GM23248 (cell line): ENCODE data around the gene HAL. TPM values are rescaled to one million over a fixed set of nuclear protein-coding genes. Genes with fewer than 3 reads are reported as not detected.

Experiments used
- DNase-seq: peaks from one replicate; pipeline ENCODE4 v3.0.0-alpha.2; 2015
- H2AFZ ChIP-seq: fragments of 200-600 bp; sonication (generic); 2 replicates; pipeline ENCODE4 v1.6.1; 2016; ENCODE audit warnings: antibody characterized with exemption
- H3F3A ChIP-seq: fragments of 200-600 bp; sonication (generic); 2 replicates; pipeline ENCODE4 v1.6.1; 2016; ENCODE audit warnings: mild to moderate bottlenecking, antibody characterized with exemption, mixed run types; ENCODE audit not compliant: insufficient read depth
- H3K27ac ChIP-seq: fragments of 200-600 bp; sonication (generic); 2 replicates; pipeline ENCODE4 v1.5.1; 2016; ENCODE audit warnings: mild to moderate bottlenecking
- H3K27me3 ChIP-seq: fragments of 200-600 bp; sonication (generic); replicated peaks from 2 replicates; pipeline ENCODE4 v1.6.1; 2016; ENCODE audit warnings: mild to moderate bottlenecking; ENCODE audit not compliant: insufficient read depth
- H3K36me3 ChIP-seq: fragments of 200-600 bp; sonication (generic); 2 replicates; pipeline ENCODE4 v1.6.1; 2016; ENCODE audit warnings: low read depth, mild to moderate bottlenecking
- H3K4me1 ChIP-seq: fragments of 200-600 bp; sonication (generic); 2 replicates; pipeline ENCODE4 v1.6.1; 2016; ENCODE audit warnings: mild to moderate bottlenecking; ENCODE audit not compliant: insufficient read depth
- H3K4me2 ChIP-seq: fragments of 200-600 bp; sonication (generic); one replicate; pipeline ENCODE4 v1.6.1; 2016; ENCODE audit warnings: mild to moderate bottlenecking; ENCODE audit not compliant: unreplicated experiment
- H3K4me3 ChIP-seq: fragments of 200-600 bp; sonication (generic); 2 replicates; pipeline ENCODE4 v1.5.1; 2016; ENCODE audit warnings: mild to moderate bottlenecking
- H3K79me2 ChIP-seq: fragments of 200-600 bp; sonication (generic); 2 replicates; pipeline ENCODE4 v1.6.1; 2016; ENCODE audit warnings: mild to moderate bottlenecking; ENCODE audit not compliant: insufficient read depth
- H3K9ac ChIP-seq: fragments of 200-600 bp; sonication (generic); 2 replicates; pipeline ENCODE4 v1.6.1; 2016; ENCODE audit warnings: mild to moderate bottlenecking
- H3K9me2 ChIP-seq: fragments of 200-600 bp; sonication (generic); 2 replicates; pipeline ENCODE4 v1.6.1; 2016; ENCODE audit warnings: mixed run types, mild to moderate bottlenecking, moderate library complexity; ENCODE audit not compliant: insufficient read depth
- H3K9me3 ChIP-seq: fragments of 200-600 bp; sonication (generic); one replicate; pipeline ENCODE4 v1.6.1; 2017; ENCODE audit warnings: low read depth
- H4K20me1 ChIP-seq: fragments of 200-600 bp; sonication (generic); 2 replicates; pipeline ENCODE4 v1.6.0; 2016; ENCODE audit not compliant: insufficient read depth
- EZH2 ChIP-seq: fragments of 200-600 bp; sonication (generic); IDR thresholded peaks from 2 replicates; pipeline ENCODE4 v1.6.1; 2018; ENCODE audit warnings: antibody characterized with exemption, mild to moderate bottlenecking; ENCODE audit not compliant: insufficient read depth, poor library complexity, severe bottlenecking
- EZH2phosphoT487 ChIP-seq: fragments of 200-600 bp; sonication (generic); IDR thresholded peaks from 2 replicates; pipeline ENCODE4 v1.6.1; 2018; ENCODE audit warnings: antibody characterized with exemption, moderate library complexity, mild to moderate bottlenecking, low read depth; ENCODE audit not compliant: insufficient read depth
- WGBS, 2 experiments: methylation state at CpG; one replicate each; pipeline ENCODE4 v1.1.6; 2015 to 2017; ENCODE audit warnings: low lambda C conversion rate in 2 of 2, low coverage in 1 of 2; ENCODE audit errors: missing lambda C conversion rate in 2 of 2; 5-methylcytosine and 5-hydroxymethylcytosine counted together
- in situ Hi-C: fragments of 300-500 bp; cut with MboI; formaldehyde crosslinking; loops from 2 replicates; pipeline ENCODE4 v1.15.0; 2020
- polyA plus RNA-seq: library from polyadenylated mRNA; unstranded; fragments of >200 nt; fragmentation: Nextera tagmentation; extraction: Ambion mirVana; gene quantifications from 2 replicates; pipeline ENCODE4 v1.2.1, GENCODE V29; 2016
- total RNA-seq: library from RNA; depleted of rRNA; stranded (reverse); fragments of >200 nt; shearing (Covaris generic); gene quantifications from 2 replicates; pipeline ENCODE4 v1.2.3, GENCODE V29; 2014

The HAL gene
- total and polyA plus RNA-seq, 2 experiments from 2014 or later = not detected

- Histone ChIP-seq H3K9me2 (no peaks in the 10 kb centered on the region), H3K9me3 (no peaks in the 10 kb centered on the region), H3K27me3 (peaks cover 9% of the 10 kb centered on the region; the same call in 1 of the 2 replicates), H3F3A (no peaks in the 10 kb centered on the region), H3K9ac (no peak overlapping the region), H3K4me1 (no peaks in the 10 kb centered on the region), H3K4me2 (no peak overlapping the region), H2AFZ (no peak overlapping the region), H3K36me3 (no peaks in the 10 kb centered on the region), H3K79me2 (no peaks in the 10 kb centered on the region), H4K20me1 (no peaks in the 10 kb centered on the region), H3K27ac (no peak overlapping the region), H3K4me3 (no peak overlapping the region)
- TF ChIP-seq EZH2 = no peak
- TF ChIP-seq EZH2phosphoT487 = no peak
- in situ Hi-C loops = loop anchor here (25.0 kb wide), 1 partner anchor 375 kb away; no protein-coding TSS in a partner anchor
- DNase-seq = no peak
- 58 to 59% methylated on average over 14 of the region's 14 CpGs for WGBS, 2 experiments
Measured at GRCh38 chr12:95986635-95987570, 9.2 kb downstream of the HAL start.

GRCh38 chr12:95984682-95985081 lies 11.5 kb downstream of the HAL start:
- Histone ChIP-seq H3K4me2 (no peak overlapping the region), H3K4me3 (no peak overlapping the region), H3K27ac (no peak overlapping the region), H2AFZ (no peak overlapping the region), H3K9me2 (no peaks in the 10 kb centered on the region), H3K9ac (no peak overlapping the region), H3K4me1 (no peaks in the 10 kb centered on the region), H3K36me3 (no peaks in the 10 kb centered on the region), H3K79me2 (no peaks in the 10 kb centered on the region), H3F3A (no peaks in the 10 kb centered on the region), H3K9me3 (no peaks in the 10 kb centered on the region), H3K27me3 (peaks cover 3% of the 10 kb centered on the region; the same call in 1 of the 2 replicates), H4K20me1 (no peaks in the 10 kb centered on the region)
- in situ Hi-C loops = loop anchor here (25.0 kb wide), 1 partner anchor 372 kb away; no protein-coding TSS in a partner anchor
- 92 to 94% methylated on average over 1 of the region's 1 CpG for WGBS, 2 experiments
- DNase-seq = no peak
- TF ChIP-seq EZH2 (no peak), EZH2phosphoT487 (no peak)

GRCh38 chr12:95982602-95983001 lies 13.5 kb downstream of the HAL start:
- no peaks in the 10 kb centered on the region for H3F3A ChIP-seq
- no peaks in the 10 kb centered on the region for H3K9me3 ChIP-seq
- H2AFZ ChIP-seq = no peak overlapping the region
- no peak for TF ChIP-seq EZH2phosphoT487
- no peak for TF ChIP-seq EZH2
- H3K4me1 ChIP-seq = no peaks in the 10 kb centered on the region
- no peaks in the 10 kb centered on the region for H4K20me1 ChIP-seq
- no peak overlapping the region for H3K4me2 ChIP-seq
- H3K79me2 ChIP-seq = no peaks in the 10 kb centered on the region
- no peak overlapping the region for H3K27ac ChIP-seq
- H3K36me3 ChIP-seq = no peaks in the 10 kb centered on the region
- H3K27me3 ChIP-seq = no peaks in the 10 kb centered on the region; the same call in 1 of the 2 replicates
- no peak overlapping the region for H3K4me3 ChIP-seq
- H3K9me2 ChIP-seq = no peaks in the 10 kb centered on the region
- DNase-seq = no peak
- H3K9ac ChIP-seq = no peak overlapping the region
- WGBS, 2 experiments = 27 to 47% methylated on average over 1 of the region's 1 CpG
- in situ Hi-C loops = loop anchor here (25.0 kb wide), 1 partner anchor 370 kb away; no protein-coding TSS in a partner anchor

- Histone ChIP-seq H3K4me1 (no peaks in the 10 kb centered on the region), H3K36me3 (no peaks in the 10 kb centered on the region), H3K4me3 (no peak overlapping the region), H3F3A (no peaks in the 10 kb centered on the region), H4K20me1 (no peaks in the 10 kb centered on the region), H3K9me2 (no peaks in the 10 kb centered on the region), H3K27ac (no peak overlapping the region), H3K27me3 (no peaks in the 10 kb centered on the region; the same call in 1 of the 2 replicates), H3K4me2 (no peak overlapping the region), H2AFZ (no peak overlapping the region), H3K79me2 (no peaks in the 10 kb centered on the region), H3K9me3 (no peaks in the 10 kb centered on the region), H3K9ac (no peak overlapping the region)
- no peak for DNase-seq
- in situ Hi-C loops = loop anchor here (25.0 kb wide), 1 partner anchor 368 kb away; no protein-coding TSS in a partner anchor
- no peak for TF ChIP-seq EZH2
- TF ChIP-seq EZH2phosphoT487 = no peak
- WGBS, 2 experiments = 71 to 73% methylated on average over 5 of the region's 5 CpGs
Measured at GRCh38 chr12:95980437-95980836, 15.7 kb downstream of the HAL start.
